PC-9 (cell line): ENCODE data around the gene BCL11A. TPM values are rescaled to one million over a fixed set of nuclear protein-coding genes. Genes with fewer than 3 reads are reported as not detected.

Experiments
- BruUV-seq: library from RNA; stranded (reverse); fragments of 400-500 nt; replicated peaks from 2 replicates; lab custom pipeline; 2021; lab: Mats Ljungman, UMichigan
- CTCF ChIA-PET: fragments of 300-600 bp; sonication (Branson Sonifier 250); formaldehyde crosslinking; loops from one replicate; lab custom pipeline; 2022; ENCODE audit warnings: antibody characterized with exemption; lab: Charles Lee
- POLR2A ChIA-PET: fragments of 300-600 bp; sonication (Branson Sonifier 250); formaldehyde crosslinking; loops from one replicate; lab custom pipeline; 2022; ENCODE audit warnings: antibody characterized with exemption; ENCODE audit not compliant: unreplicated experiment; lab: Charles Lee
- DNase-seq, 2 experiments: peaks; one replicate each; pipeline versions ENCODE4 v3.0.0 to v3.0.0-alpha.2; 2015 to 2022; ENCODE audit warnings: mixed read lengths in 1 of 2
- H2AFZ ChIP-seq: fragments of 200-600 bp; sonication (generic); 2 replicates; pipeline ENCODE4 v1.8.1; 2017; ENCODE audit warnings: antibody characterized with exemption
- H3F3A ChIP-seq: fragments of 200-600 bp; sonication (generic); 2 replicates; pipeline ENCODE4 v1.8.1; 2017; ENCODE audit warnings: antibody characterized with exemption, mild to moderate bottlenecking, low read depth; ENCODE audit not compliant: insufficient read depth
- H3K27ac ChIP-seq: fragments of 200-600 bp; sonication (generic); 2 replicates; pipeline ENCODE4 v1.6.1; 2016; ENCODE audit warnings: mixed run types
- H3K27me3 ChIP-seq: fragments of 200-600 bp; sonication (generic); 2 replicates; pipeline ENCODE4 v1.6.1; 2016; ENCODE audit warnings: low read depth, mixed run types; ENCODE audit not compliant: insufficient read depth
- H3K36me3 ChIP-seq: fragments of 200-600 bp; sonication (generic); 2 replicates; pipeline ENCODE4 v1.6.1; 2016; ENCODE audit warnings: low read depth, mixed run types
- H3K4me1 ChIP-seq: fragments of 200-600 bp; sonication (generic); replicated peaks from 2 replicates; pipeline ENCODE4 v1.6.1; 2016; ENCODE audit warnings: mixed run types; ENCODE audit not compliant: insufficient read depth
- H3K4me2 ChIP-seq: fragments of 200-600 bp; sonication (generic); 2 replicates; pipeline ENCODE4 v1.6.1; 2017; ENCODE audit warnings: mixed run types
- H3K4me3 ChIP-seq: fragments of 200-600 bp; sonication (generic); 2 replicates; pipeline ENCODE4 v1.6.1; 2016; ENCODE audit warnings: mixed run types
- H3K79me2 ChIP-seq: fragments of 200-600 bp; sonication (generic); 2 replicates; pipeline ENCODE4 v1.6.1; 2017; ENCODE audit warnings: low read depth, mixed run types
- H3K9me2 ChIP-seq: fragments of 200-600 bp; sonication (generic); 2 replicates; pipeline ENCODE4 v1.8.1; 2017; ENCODE audit warnings: mild to moderate bottlenecking; ENCODE audit not compliant: insufficient read depth
- H3K9me3 ChIP-seq: fragments of 200-600 bp; sonication (generic); 2 replicates; pipeline ENCODE4 v1.8.1; 2016; ENCODE audit warnings: low read depth; ENCODE audit not compliant: insufficient read depth
- H4K20me1 ChIP-seq: fragments of 200-600 bp; sonication (generic); 2 replicates; pipeline ENCODE4 v1.8.1; 2017; ENCODE audit not compliant: insufficient read depth
- CTCF ChIP-seq: fragments of 200-600 bp; sonication (generic); conservative IDR thresholded peaks from 2 replicates; pipeline ENCODE4 v1.6.1; 2017; ENCODE audit warnings: mixed run types, antibody characterized with exemption, mild to moderate bottlenecking, moderate library complexity
- EZH2 ChIP-seq: fragments of 200-600 bp; sonication (generic); IDR thresholded peaks from 2 replicates; pipeline ENCODE4 v1.8.0; 2017; ENCODE audit warnings: antibody characterized with exemption, low read depth
- intact Hi-C: fragments of 100-400 bp; cut with micrococcal nuclease; formaldehyde crosslinking; loops from one replicate; pipeline ENCODE4 v1.10.0; 2022; ENCODE audit not compliant: unreplicated experiment
- total RNA-seq: library from RNA; stranded (reverse); gene quantifications from 2 replicates; pipeline ENCODE4 v1.2.3, GENCODE V29; 2021

The BCL11A gene
- total RNA-seq, 1 experiment from 2014 or later = not detected

GRCh38 chr2:60515721-60516226 lies 37.7 kb downstream of the BCL11A start:
- no peaks in the 10 kb centered on the region for H3K9me2 ChIP-seq
- TF ChIP-seq CTCF (no peak), EZH2 (no peak)
- DNase-seq = no peak
- no peaks in the 10 kb centered on the region for H4K20me1 ChIP-seq
- intact Hi-C loops = no loop called here
- CTCF ChIA-PET = no interaction called here
- no peaks in the 10 kb centered on the region for H3K4me1 ChIP-seq
- H3K79me2 ChIP-seq = no peaks in the 10 kb centered on the region
- POLR2A ChIA-PET = no interaction called here
- H3K4me2 ChIP-seq = no peak overlapping the region
- H2AFZ ChIP-seq = no peak overlapping the region
- no peaks in the 10 kb centered on the region for H3F3A ChIP-seq
- peaks cover 61% of the 10 kb centered on the region for H3K27me3 ChIP-seq
- H3K9me3 ChIP-seq = no peaks in the 10 kb centered on the region
- no peak overlapping the region for H3K4me3 ChIP-seq
- no peak overlapping the region for H3K27ac ChIP-seq
- no TSS peak for BruUV-seq
- no peaks in the 10 kb centered on the region for H3K36me3 ChIP-seq

DNA sequence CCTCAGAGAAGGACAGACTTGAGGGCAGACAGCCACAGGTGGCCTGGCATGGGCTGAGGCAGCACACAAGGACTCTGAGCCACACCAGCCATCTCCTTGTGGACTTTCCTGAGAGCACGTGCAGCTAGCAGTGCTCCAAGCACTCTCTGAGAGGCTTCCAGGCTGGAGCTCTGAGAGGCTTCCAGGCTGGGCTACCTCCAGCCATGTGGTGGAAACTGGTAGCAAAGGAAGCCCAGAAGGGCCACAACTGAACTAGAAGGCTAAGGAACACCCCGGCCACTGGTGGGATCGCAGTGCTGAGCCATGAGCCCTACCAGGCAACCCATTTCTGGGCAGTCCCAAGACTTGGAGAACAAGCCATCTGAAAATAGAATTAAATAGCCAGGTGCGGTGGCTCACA lies 39.5 kb downstream of the BCL11A start:
- H3K4me2 ChIP-seq = no peak overlapping the region
- no peaks in the 10 kb centered on the region for H3F3A ChIP-seq
- no peaks in the 10 kb centered on the region for H3K9me3 ChIP-seq
- BruUV-seq = no TSS peak
- no peaks in the 10 kb centered on the region for H3K4me1 ChIP-seq
- no peaks in the 10 kb centered on the region for H4K20me1 ChIP-seq
- CTCF ChIA-PET = no interaction called here
- peaks cover 63% of the 10 kb centered on the region for H3K27me3 ChIP-seq
- no peaks in the 10 kb centered on the region for H3K36me3 ChIP-seq
- H2AFZ ChIP-seq = no peak overlapping the region
- H3K79me2 ChIP-seq = no peaks in the 10 kb centered on the region
- TF ChIP-seq CTCF (no peak), EZH2 (no peak)
- POLR2A ChIA-PET = no interaction called here
- no peaks in the 10 kb centered on the region for H3K9me2 ChIP-seq
- H3K27ac ChIP-seq = no peak overlapping the region
- no peak for DNase-seq
- intact Hi-C loops = no loop called here
- H3K4me3 ChIP-seq = no peak overlapping the region

- Histone ChIP-seq H3K4me1 (no peaks in the 10 kb centered on the region), H3K79me2 (no peaks in the 10 kb centered on the region), H3K4me2 (no peak overlapping the region), H3K36me3 (no peaks in the 10 kb centered on the region), H3F3A (no peaks in the 10 kb centered on the region), H3K27me3 (peaks cover 63% of the 10 kb centered on the region), H4K20me1 (no peaks in the 10 kb centered on the region), H3K9me3 (no peaks in the 10 kb centered on the region), H3K9me2 (no peaks in the 10 kb centered on the region), H2AFZ (no peak overlapping the region), H3K27ac (no peak overlapping the region), H3K4me3 (no peak overlapping the region)
- no TSS peak for BruUV-seq
- POLR2A ChIA-PET = no interaction called here
- intact Hi-C loops = no loop called here
- no peak for TF ChIP-seq CTCF
- TF ChIP-seq EZH2 = no peak
- CTCF ChIA-PET = no interaction called here
- no peak for DNase-seq
Measured at GRCh38 chr2:60513191-60513590, 40.3 kb downstream of the BCL11A start.
